Transverse colon (tissue), 4 donors: Measurements from ENCODE around the gene BDKRB2. TPM values are rescaled to one million over a fixed set of nuclear protein-coding genes. Genes with fewer than 3 reads are reported as not detected.

Source experiments
- DNase-seq: peaks from one replicate; pipeline ENCODE4 v3.0.0-alpha.2; 2019
- H3K27ac ChIP-seq, 4 donors: fragments of 200-600 bp; sonication (generic); 2 replicates each; pipeline ENCODE4 v1.5.1; 2016 to 2018; ENCODE audit warnings: inconsistent platforms in 4 of 4
- H3K27me3 ChIP-seq: fragments of 200-600 bp; sonication (generic); 2 replicates; pipeline ENCODE4 v1.5.1; 2017; ENCODE audit warnings: inconsistent platforms
- H3K36me3 ChIP-seq, 4 donors: fragments of 200-600 bp; sonication (generic); 2 replicates each; pipeline ENCODE4 v1.5.1; 2017 to 2019; ENCODE audit warnings: inconsistent platforms in 4 of 4
- H3K4me1 ChIP-seq, 4 donors: fragments of 200-600 bp; sonication (generic); 2 replicates each; pipeline ENCODE4 v1.5.1; 2017 to 2020; ENCODE audit warnings: inconsistent platforms in 4 of 4
- H3K4me3 ChIP-seq, 4 donors: fragments of 200-600 bp; sonication (generic); 1 replicate in 1 of 4; 2 replicates in 3 of 4; pipeline versions ENCODE4 v1.5.1 to v1.6.1; 2017 to 2019; ENCODE audit warnings: inconsistent platforms in 4 of 4
- H3K9me3 ChIP-seq, 2 donors: fragments of 200-600 bp; sonication (generic); 2 replicates each; pipeline ENCODE4 v1.5.1; 2017 to 2019; ENCODE audit warnings: inconsistent platforms in 2 of 2
- EP300 ChIP-seq: sonication (generic); formaldehyde crosslinking; IDR thresholded peaks from one replicate; pipeline ENCODE4 v1.6.1; 2017; ENCODE audit warnings: antibody characterized with exemption, low read depth
- POLR2A ChIP-seq: fragments of 450-650 bp; IDR thresholded peaks from one replicate; pipeline ENCODE4 v1.6.1; 2016; ENCODE audit warnings: antibody characterized with exemption, mild to moderate bottlenecking, moderate library complexity
- POLR2AphosphoS5 ChIP-seq, 3 donors: sonication (generic); formaldehyde crosslinking; IDR thresholded peaks; one replicate each; pipeline ENCODE4 v1.6.1; 2016; ENCODE audit warnings: antibody characterized with exemption in 3 of 3
- WGBS, 2 donors: methylation state at CpG; one replicate each; pipeline ENCODE4 v1.1.5; 2018; ENCODE audit warnings: low coverage in 1 of 2; 5-methylcytosine and 5-hydroxymethylcytosine counted together
- in situ Hi-C, 4 donors: fragments of 200-750 bp; cut with MboI; loops; one replicate each; pipeline versions ENCODE4 v1.15.0 to v1.15.1; 2017; ENCODE audit warnings: low sequenced_read_pairs in 3 of 4, low pct_ligation_motif_present in 1 of 4, low pct_unique_long_range_greater_than_20kb in 1 of 4
- intact Hi-C: fragments of 100-400 bp; cut with DNase I; formaldehyde crosslinking; loops from one replicate; pipeline ENCODE4 v1.15.1; 2023; ENCODE audit warnings: low total_unique reads
- total RNA-seq, 4 donors: library from RNA; depleted of rRNA; stranded (reverse); fragments of >200 nt; gene quantifications; one replicate each; pipeline ENCODE4 v1.1.0, GENCODE V29; 2016
- TF ChIP-seq, protein P1 (sequence below), 5 experiments: fragments of 200-600 bp in 3 of 5; fragments of 450-650 bp in 2 of 5; sonication (generic) in 3 of 5; IDR thresholded peaks; 1 replicate in 2 of 5; 2 replicates in 3 of 5; pipeline ENCODE4 v1.5.1; 2016 to 2017; ENCODE audit warnings: antibody characterized with exemption in 5 of 5, inconsistent platforms in 3 of 5, mild to moderate bottlenecking in 2 of 5, moderate library complexity in 1 of 5

The BDKRB2 gene
- total RNA-seq, 4 donors from 2014 or later: 2.6 to 19.8 (median 17.4) TPM

DNA sequence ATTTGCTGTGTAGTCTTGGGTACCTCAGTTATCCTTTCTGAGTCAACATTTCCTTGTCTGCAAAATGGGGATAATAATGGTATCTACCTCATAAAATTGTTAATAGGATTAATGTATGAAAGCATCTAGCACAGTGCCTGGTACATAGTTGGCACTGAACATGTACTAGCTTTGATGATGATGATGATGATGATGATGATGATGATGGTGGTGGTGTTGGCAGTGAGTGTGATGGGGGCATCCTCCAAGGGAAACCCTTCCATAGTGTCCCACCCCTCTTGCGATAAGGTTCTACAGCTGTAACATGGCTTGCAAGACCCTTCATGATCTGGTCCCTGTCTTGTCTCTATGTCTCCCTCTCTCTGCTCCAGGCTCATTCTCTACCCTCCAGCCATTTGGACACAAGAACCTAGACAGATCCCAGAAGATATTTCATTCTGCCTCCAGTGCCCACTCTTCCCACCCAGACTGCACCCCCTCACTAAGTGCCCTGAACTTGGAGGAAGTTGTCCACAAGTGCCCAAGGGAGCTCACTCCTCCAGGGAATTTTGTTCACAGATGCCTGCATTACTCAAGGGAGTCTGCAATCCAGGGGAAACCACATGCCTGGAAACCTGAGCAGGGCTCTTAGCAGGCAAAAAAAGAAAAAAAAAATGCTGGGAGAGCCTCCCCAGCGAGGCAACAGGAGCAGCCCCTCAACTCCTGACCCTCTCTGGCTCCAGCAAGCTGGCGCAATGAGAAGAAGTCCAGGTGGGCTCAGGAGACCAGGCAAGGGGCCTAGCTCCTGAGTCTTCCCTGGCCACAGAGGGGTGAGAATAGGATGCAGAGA is 41.3 kb downstream of the BDKRB2 start:
- in situ Hi-C loops (no loop called here), intact Hi-C loops (no loop called here)
- no peaks in the 10 kb centered on the region for H3K27me3 ChIP-seq
- TF ChIP-seq POLR2AphosphoS5 (IDR thresholded peaks at IDR 0.05): no peak
- TF ChIP-seq EP300: no peak
- no peak for TF ChIP-seq POLR2A
- no peaks in the 10 kb centered on the region for H3K9me3 ChIP-seq
- no peaks in the 10 kb centered on the region for H3K36me3 ChIP-seq
- H3K4me1 ChIP-seq: peaks cover 0 to 17% (median 1%) of the 10 kb centered on the region in 4 donors
- no peak for DNase-seq
- H3K27ac ChIP-seq: peak overlapping the region; percentile 12 to 31 (median 18)
- 82 to 100% methylated on average over 1 to 3 of the region's 3 CpGs for WGBS, 2 donors
- no peak overlapping the region for H3K4me3 ChIP-seq

DNA sequence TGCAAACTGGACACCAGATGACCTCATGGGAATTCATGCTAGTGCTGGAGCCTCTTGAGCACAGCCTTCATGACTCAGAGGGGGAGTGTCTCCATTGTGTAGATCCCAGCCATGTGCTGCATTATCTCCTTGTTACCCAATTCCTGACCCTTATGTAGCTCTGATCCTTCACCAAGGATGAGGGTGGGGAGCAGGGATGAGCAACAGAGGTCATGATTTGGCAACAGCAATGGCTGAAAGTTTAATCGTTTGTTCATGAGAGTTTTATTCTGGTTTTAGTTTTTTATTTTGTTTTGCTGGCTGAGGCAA is 41.9 kb downstream of the BDKRB2 start:
- DNase-seq: no peak
- Histone ChIP-seq H3K4me3 (no peak overlapping the region), H3K9me3 (no peaks in the 10 kb centered on the region), H3K27me3 (no peaks in the 10 kb centered on the region), H3K36me3 (no peaks in the 10 kb centered on the region), H3K27ac (peak overlapping the region in 3 of 4 donors; percentile 12 to 31 (median 17)), H3K4me1 (peaks cover 0 to 20% (median 1%) of the 10 kb centered on the region in 4 donors)
- in situ Hi-C loops (no loop called here), intact Hi-C loops (no loop called here)
- 42% methylated on average over 1 of the region's 1 CpG; no CpG with 5 or more reads in 1 of the 2 donors for WGBS, 2 donors
- TF ChIP-seq, protein P1, sequence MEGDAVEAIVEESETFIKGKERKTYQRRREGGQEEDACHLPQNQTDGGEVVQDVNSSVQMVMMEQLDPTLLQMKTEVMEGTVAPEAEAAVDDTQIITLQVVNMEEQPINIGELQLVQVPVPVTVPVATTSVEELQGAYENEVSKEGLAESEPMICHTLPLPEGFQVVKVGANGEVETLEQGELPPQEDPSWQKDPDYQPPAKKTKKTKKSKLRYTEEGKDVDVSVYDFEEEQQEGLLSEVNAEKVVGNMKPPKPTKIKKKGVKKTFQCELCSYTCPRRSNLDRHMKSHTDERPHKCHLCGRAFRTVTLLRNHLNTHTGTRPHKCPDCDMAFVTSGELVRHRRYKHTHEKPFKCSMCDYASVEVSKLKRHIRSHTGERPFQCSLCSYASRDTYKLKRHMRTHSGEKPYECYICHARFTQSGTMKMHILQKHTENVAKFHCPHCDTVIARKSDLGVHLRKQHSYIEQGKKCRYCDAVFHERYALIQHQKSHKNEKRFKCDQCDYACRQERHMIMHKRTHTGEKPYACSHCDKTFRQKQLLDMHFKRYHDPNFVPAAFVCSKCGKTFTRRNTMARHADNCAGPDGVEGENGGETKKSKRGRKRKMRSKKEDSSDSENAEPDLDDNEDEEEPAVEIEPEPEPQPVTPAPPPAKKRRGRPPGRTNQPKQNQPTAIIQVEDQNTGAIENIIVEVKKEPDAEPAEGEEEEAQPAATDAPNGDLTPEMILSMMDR (IDR thresholded peaks at IDR 0.05): no peak
- TF ChIP-seq POLR2A: no peak
- no peak for TF ChIP-seq POLR2AphosphoS5 (IDR thresholded peaks at IDR 0.05)
- TF ChIP-seq EP300: no peak

DNA sequence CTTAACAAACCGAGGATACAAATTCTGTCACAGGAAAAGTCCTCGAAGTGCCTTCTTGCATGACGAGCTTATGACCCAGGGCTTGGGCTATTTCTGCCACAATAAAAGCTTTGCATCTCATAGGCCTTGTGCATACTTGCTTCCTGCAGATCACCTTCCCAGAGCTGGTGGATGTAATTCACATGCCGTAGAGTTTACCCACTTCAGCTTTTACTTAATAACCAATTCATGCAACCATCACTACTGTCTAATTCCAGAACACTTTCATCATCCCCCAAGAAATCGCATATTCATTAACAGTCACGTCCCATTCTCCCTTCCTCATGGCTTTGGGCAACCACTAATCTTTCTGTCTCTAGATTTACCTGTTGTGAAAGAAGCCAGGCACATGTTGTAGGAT is 42.4 kb downstream of the BDKRB2 start:
- no peaks in the 10 kb centered on the region for H3K27me3 ChIP-seq
- in situ Hi-C loops: no loop called here
- peaks cover 0 to 20% (median 1%) of the 10 kb centered on the region in 4 donors for H3K4me1 ChIP-seq
- DNase-seq: no peak
- H3K36me3 ChIP-seq: no peaks in the 10 kb centered on the region
- intact Hi-C loops: no loop called here
- H3K4me3 ChIP-seq: no peak overlapping the region
- no peak overlapping the region for H3K27ac ChIP-seq
- no peaks in the 10 kb centered on the region for H3K9me3 ChIP-seq
- TF ChIP-seq POLR2A: no peak
- TF ChIP-seq EP300: no peak
- TF ChIP-seq, protein P1 (IDR thresholded peaks at IDR 0.05): no peak
- no peak for TF ChIP-seq POLR2AphosphoS5 (IDR thresholded peaks at IDR 0.05)
- WGBS, 2 donors: 80 to 89% methylated on average over 3 to 6 of the region's 6 CpGs

DNA sequence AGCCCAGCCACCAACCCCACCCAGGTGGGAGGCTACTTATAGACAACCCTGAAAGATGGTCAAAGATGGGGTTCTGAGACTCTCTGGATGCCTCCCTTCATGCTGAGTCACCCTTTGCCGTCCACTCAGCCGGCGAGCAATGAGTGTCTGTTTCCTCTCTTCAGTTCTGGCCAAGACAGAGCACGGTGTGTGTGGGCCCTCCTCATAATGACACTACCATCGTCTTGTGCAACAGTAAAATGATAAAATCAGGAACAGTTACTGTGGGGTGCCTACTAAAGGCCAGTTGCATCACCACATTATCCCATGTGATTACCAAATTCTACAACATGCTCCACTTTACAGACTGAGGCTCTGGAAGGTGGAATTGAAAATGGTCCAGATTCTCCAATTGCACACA is 44.4 kb downstream of the BDKRB2 start:
- TF ChIP-seq POLR2A (no peak), POLR2AphosphoS5 (IDR thresholded peaks at IDR 0.05) (peak; percentile 63 to 74 (median 67))
- no peaks in the 10 kb centered on the region for H3K27me3 ChIP-seq
- intact Hi-C loops (no loop called here), in situ Hi-C loops (no loop called here)
- WGBS, 2 donors: 45% methylated on average over 5 of the region's 5 CpGs; no CpG with 5 or more reads in 1 of the 2 donors
- no peak for DNase-seq
- H3K4me3 ChIP-seq: no peak overlapping the region
- no peaks in the 10 kb centered on the region for H3K9me3 ChIP-seq
- no peaks in the 10 kb centered on the region for H3K36me3 ChIP-seq
- peaks cover 0 to 26% (median 6%) of the 10 kb centered on the region in 4 donors for H3K4me1 ChIP-seq
- H3K27ac ChIP-seq: peak overlapping the region; percentile 18 to 44 (median 31)

DNA sequence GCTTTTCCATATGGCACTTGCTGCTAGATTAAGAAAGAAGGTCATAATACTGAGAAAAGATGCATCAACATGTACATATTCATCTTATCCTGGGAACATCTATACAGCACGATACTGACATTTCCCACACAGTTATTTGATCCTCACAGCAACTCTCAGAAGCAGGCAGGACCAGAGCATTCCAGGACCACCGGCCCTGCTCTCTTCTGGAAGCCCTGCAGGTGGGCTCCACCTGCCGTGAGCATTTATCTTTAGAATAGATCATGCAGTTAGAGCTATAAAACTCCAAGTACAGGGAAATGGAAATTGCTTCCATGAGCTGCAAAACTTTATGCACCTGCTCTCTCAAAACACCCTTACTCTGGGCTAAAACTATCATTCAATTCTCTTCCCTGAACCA is 45.8 kb downstream of the BDKRB2 start:
- Histone ChIP-seq H3K36me3 (no peaks in the 10 kb centered on the region), H3K27me3 (no peaks in the 10 kb centered on the region), H3K4me1 (peaks cover 4 to 33% (median 8%) of the 10 kb centered on the region in 4 donors), H3K4me3 (no peak overlapping the region), H3K27ac (peak overlapping the region in 1 of 4 donors; percentile 45), H3K9me3 (no peaks in the 10 kb centered on the region)
- no peak for DNase-seq
- WGBS, 2 donors: 38 to 48% methylated on average over 3 of the region's 3 CpGs
- intact Hi-C loops: no loop called here
- TF ChIP-seq POLR2A: no peak
- in situ Hi-C loops: no loop called here
